Activated CD4-positive, alpha-beta T cell treated with anti-CD3 and anti-CD28 coated beads for 48 hours (primary cell): Measurements from ENCODE around the gene DUSP14.

Source experiments
- DNase-seq: peaks from one replicate; pipeline ENCODE4 v3.0.0-alpha.2; 2020

Gene DUSP14

GRCh38 chr17:37517881-37518280 lies 28.2 kb downstream of the DUSP14 start:
- no peak for DNase-seq

GRCh38 chr17:37518826-37519225 lies 29.1 kb downstream of the DUSP14 start:
- no peak for DNase-seq

- no peak for DNase-seq
Measured at GRCh38 chr17:37519251-37519985, 29.7 kb downstream of the DUSP14 start.

GRCh38 chr17:37520174-37520573 lies 30.5 kb downstream of the DUSP14 start:
- no peak for DNase-seq

- no peak for DNase-seq
Measured at GRCh38 chr17:37521821-37522220, 32.1 kb downstream of the DUSP14 start.

GRCh38 chr17:37523715-37524219 lies 34.1 kb downstream of the DUSP14 start:
- DNase-seq = no peak

- DNase-seq = peak; percentile 18
Measured at GRCh38 chr17:37527249-37527851, 37.7 kb downstream of the DUSP14 start.

- no peak for DNase-seq
Measured at GRCh38 chr17:37530420-37530819, 40.7 kb downstream of the DUSP14 start.

- no peak for DNase-seq
Measured at GRCh38 chr17:37532756-37533155, 43.1 kb downstream of the DUSP14 start.

- no peak for DNase-seq
Measured at GRCh38 chr17:37535906-37536305, 46.2 kb downstream of the DUSP14 start.

- DNase-seq = no peak
Measured at GRCh38 chr17:37538981-37539659, 49.4 kb downstream of the DUSP14 start.

- no peak for DNase-seq
Measured at GRCh38 chr17:37541880-37542660, 52.4 kb downstream of the DUSP14 start.

GRCh38 chr17:37543637-37544052 lies 54.0 kb downstream of the DUSP14 start:
- DNase-seq = no peak

GRCh38 chr17:37545486-37545885 lies 55.8 kb downstream of the DUSP14 start:
- no peak for DNase-seq

- no peak for DNase-seq
Measured at GRCh38 chr17:37546302-37546701, 56.6 kb downstream of the DUSP14 start.

- DNase-seq = no peak
Measured at GRCh38 chr17:37547986-37548385, 58.3 kb downstream of the DUSP14 start.

GRCh38 chr17:37551788-37552187 lies 62.1 kb downstream of the DUSP14 start:
- DNase-seq = no peak

GRCh38 chr17:37553401-37553966 lies 63.8 kb downstream of the DUSP14 start:
- no peak for DNase-seq

- no peak for DNase-seq
Measured at GRCh38 chr17:37555386-37555785, 65.7 kb downstream of the DUSP14 start.

GRCh38 chr17:37557482-37557881 lies 67.8 kb downstream of the DUSP14 start:
- no peak for DNase-seq

- DNase-seq = no peak
Measured at GRCh38 chr17:37558299-37558698, 68.6 kb downstream of the DUSP14 start.

- DNase-seq = no peak
Measured at GRCh38 chr17:37562016-37562745, 72.5 kb downstream of the DUSP14 start.
